Activated CD8-positive, alpha-beta memory T cell treated with anti-CD3 and anti-CD28 coated beads for 48 hours (primary cell): Measurements from ENCODE around the gene APOL3.
"Not testable (repeated sequence)": the region's sequence is repeated elsewhere in the genome, so short reads cannot be mapped to it uniquely, and the experiment has no call there.

Experiments
- DNase-seq, 3 experiments: peaks; one replicate each; pipeline ENCODE4 v3.0.0-alpha.2; 2020; ENCODE audit warnings: low read depth in 2 of 3, low spot score in 2 of 3

The APOL3 gene

DNA sequence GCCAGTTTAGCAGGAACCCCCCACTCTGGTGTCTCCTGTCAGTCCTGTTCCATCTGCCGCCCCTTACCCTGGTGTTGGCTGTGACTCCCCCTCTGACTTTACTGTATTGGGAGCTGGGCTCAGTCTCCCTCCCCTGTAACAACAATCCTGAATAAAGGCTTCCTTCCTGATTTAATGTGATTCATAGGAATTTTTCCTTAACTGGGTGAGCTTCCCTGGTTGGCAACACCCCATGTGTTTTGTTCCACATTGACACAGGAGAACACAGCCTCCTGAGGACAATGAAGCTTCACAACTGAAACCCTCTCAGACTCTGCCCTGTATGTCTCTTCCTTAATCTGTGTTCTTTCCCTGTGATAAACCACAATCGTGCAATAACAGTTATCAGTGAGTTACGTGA is 32.6 kb upstream of the APOL3 start:
- DNase-seq = no peak

DNA sequence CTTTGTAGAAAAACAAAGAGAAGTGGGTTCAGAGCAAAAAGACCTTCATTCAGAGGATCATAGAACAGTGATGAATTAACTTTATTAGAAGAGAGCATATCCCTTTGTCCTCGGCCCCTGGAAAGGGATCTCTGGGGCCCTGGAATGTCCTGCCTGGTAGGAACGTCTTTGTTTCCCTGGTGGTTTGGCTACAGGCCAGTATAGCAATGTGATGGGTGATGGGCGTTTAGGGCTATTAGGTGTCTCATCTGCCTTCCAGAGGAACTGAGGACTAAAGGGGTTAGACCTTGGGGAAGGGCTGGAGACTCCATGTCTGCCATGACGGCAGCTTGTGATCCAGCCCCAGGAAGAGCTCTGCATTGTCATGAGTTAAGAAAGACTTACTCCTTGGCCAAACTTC is 32.0 kb upstream of the APOL3 start:
- no peak for DNase-seq

DNA sequence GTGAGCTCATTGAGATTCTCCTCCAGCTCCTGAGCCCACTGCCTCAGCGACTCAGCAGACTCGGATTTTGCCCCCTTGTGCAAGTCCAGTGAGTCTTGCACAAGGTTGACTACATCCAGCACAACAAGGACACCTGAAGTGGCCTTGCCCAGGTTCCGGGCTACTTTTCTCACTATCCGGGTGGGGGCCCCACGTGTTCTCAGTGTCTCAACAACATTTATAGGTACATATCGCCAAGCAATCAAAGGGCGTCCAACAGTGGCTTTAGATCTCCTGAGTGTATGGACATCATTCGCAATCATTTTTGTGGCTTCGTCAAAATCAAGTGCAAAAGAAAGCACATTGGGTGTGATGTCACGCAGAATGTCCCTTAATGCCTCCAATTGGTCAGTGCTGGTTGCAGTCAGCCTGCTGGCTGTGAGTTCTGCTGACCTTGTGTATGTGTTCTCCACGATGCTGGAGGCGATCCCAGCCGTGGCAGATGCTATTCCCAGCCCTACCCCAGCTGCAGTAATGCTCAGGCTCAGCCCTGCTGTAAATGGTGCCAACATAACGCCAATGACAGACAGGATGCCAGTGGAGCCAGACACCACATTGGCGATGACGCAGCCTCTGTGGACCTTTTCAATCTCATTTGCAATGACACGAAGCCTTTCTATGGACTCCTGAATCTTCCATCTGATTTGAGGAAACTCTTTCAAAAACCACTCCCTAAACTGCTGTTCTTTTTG is 30.7 kb upstream of the APOL3 start:
- DNase-seq = no peak

DNA sequence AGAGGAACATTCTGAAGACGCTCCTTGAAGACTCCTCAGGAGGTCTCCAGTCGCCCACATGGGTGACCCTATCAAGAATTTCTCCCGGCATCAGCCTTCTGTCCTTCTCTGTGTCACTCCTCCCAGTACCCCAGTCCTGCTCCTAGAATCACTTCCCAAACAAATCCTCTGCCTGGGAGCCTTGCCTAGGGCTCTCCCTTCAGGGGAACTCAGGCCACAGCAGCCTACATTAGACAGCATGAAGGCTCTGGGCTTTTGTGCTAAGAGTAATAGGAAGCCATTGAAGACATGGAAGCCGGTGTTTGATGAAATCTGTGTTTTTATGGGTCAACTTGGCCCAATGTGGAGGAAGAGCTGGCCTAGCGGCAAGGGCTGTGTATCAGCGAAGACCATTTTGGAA is 27.3 kb upstream of the APOL3 start:
- DNase-seq = not testable (repeated sequence)

DNA sequence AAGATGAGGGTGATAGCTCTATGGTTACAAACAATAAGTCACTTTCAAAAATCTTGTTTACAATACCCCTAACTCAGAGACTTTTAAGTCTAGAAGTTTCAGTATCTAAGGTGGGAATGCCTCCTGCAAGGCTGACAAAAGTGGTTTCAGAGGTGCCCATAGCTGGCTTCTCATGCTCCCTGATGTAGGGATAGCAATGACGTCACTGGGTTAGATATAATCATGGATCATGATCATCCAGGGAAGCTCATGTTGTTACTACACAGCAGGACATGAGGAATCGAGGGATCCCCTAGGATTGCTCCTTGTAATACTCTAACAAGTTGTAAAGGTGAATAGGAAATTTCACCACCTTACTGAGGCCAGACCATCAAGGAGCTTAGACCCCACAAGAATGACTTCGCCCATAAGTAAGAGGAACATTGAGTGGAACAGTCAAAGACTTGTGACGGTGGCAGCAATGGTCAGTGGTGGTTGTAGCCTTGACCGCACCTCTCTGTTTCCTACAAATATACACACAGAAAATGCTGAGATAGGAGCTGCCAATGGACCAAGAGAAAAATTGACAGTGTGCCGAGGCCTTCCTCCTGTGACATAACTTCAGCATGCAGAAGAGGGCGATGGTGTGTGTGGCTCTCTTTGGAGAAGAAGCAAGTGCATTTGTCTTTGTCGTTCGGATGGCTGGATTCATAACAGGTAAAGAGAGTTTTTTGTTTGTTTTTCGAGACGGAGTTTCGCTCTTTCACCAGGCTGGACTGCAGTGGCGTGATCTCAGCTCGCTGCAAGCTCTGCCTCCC is 25.5 kb upstream of the APOL3 start:
- DNase-seq = no peak

DNA sequence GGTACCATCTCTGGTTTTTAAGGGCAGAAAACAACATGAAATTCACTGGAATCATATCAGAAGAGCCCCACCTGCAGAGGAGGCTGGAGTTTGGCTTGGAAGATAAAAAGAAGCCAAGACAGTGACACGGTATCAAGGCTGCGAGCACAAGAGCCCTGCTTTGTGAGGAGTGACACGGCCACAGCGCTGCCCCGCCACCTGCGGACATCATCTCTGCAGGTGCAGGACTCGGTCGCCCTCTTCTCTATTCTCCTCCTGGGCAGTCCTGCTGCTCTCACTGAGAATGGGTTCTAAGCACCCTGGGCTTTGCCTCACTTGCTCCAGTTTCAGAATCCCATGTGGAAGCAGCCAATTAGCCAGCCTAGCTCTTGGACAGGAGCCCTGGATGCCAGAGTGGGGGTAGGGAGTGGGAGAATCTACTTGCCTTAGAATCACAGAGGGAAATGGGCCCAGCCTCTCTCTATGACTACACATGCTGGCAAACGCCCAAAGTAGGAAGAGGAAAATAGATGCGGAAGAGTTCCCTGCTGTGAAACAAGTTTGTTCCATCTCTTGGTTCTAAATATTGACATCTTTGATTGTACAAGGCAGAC is 24.0 kb upstream of the APOL3 start:
- DNase-seq = no peak

DNA sequence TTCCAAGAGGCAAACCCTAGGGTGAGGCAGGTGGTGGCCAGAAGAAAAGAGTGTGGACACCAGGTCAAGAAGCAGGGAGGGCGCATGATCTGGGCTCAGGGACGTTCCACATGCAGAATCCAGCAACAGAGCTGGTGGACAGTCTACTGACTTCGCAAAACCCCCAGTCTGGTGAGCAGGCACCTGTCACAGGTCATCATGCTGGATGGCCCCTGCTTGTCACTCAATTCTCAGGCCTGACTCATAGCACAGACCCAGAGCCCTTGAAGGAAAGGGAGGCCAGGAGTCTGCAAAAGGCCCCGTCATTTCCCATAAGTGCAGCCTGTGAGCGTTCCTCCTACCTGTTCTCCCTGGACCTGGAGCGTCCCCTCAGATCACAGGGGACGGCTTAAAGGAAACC is 22.9 kb upstream of the APOL3 start:
- no peak for DNase-seq

DNA sequence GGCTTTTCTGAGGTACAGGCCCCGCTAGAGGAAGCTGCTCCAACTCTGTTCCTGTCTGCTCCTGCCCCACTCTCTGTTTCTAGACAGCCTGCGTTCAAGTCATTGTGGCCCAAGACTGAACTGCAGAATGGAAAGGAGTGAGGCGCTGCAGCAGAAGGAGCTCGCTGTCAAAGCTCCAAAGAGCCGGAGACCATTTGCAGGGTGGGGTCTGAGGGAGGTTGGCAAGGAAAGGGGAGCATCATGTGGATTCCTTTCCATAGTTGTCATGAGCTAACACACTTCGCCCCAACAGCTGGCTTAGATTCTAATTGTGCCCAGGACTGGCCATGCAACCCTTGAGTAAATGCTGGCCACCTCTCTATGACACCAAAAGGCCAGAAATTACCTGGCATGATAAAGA is 22.3 kb upstream of the APOL3 start:
- no peak for DNase-seq

DNA sequence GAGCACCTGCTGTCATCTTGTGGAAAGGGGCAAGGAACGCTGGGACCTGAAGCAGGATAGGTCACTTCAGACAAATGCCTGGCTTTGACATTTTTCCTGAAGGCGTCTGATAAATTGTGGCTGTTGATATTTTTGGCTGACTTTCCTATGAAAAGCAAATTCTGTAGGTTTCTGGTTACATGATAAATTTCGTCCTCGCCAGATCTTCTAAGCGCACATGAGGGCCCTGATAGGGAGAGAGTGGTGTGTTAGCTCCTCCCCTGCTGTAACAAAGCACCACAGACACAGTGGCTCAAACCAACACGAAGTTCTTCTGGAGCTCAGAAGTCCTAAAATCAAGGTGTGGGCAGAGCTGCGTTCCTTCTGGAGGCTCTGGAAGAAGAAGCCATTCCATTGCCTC is 21.5 kb upstream of the APOL3 start:
- DNase-seq = no peak

DNA sequence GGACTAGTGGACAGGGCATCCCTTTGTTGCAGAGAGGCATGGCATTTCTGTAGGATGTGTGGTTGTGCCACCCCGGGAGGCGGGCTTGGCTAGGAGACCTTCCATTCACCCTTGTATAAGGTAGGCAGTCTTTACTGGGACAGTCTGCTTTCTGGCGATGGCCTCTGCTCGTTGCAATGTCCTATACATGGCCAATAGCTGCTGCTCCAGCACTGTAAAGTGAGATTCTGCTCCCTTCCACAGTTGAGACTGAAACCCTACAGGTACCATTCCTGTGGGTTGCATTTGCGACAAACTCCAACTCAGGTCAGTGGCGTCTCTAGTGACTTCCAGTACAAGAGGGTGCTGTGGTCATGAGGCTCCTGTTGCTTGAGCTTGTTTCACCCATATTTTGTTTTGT is 20.4 kb upstream of the APOL3 start:
- DNase-seq = no peak

DNA sequence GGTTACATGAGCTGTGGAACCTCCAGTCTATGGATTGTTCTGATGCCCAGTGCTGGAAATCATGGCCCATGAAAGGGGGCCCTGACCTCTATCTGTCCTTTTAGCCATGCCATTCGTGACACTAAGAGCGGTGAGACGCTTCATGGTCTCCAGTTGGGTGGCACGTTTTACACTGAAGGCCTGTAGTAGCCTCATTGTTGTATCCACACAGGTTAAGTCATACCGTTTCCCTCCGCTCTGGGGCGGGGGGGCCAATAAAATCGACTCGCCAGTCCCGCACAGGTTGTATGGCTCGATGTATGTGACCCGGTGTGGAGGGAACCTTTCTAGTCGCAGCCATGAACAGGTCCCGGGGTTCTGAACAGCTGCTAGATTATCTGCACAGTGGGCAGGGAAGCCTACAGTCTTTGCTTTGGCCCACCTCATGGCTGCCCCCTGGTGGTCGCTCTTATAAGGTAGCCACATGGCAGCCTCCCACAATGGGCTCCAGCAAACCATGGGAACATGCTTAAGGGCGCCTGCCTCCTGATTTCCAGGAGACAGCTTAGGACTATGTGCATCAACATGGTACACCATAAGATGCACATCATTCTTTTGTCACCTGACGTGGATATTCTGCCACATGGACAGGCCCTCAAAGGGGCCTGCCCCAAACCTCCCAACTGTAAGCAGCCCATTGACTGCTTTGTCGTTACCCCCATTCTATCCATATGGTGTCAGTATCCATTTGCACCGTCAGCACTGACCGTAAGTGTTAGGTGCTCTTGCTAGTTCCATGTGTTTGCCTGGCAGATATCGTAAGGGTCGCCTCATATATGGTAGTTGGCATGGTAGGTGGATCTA is 19.7 kb upstream of the APOL3 start:
- peak; percentile 56 to 88 (median 83) for DNase-seq

DNA sequence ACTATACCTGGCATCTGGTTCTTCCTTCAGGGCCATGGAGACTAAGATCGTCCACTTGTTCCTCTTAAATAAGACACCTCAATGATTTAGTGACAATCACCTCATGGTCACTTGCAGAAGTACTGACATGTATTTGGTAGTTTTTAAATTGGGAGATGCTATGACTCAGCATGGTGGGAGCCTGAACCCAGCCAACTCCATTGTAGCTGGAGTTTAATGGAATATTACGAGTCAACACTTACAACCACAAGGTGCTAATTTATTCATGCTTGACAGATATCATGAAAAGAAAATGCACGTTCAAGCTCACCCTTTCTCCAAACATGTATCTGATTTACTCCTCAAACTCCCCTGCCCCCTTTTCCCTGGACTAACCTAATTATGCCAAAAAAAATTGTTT is 16.6 kb upstream of the APOL3 start:
- DNase-seq = no peak

DNA sequence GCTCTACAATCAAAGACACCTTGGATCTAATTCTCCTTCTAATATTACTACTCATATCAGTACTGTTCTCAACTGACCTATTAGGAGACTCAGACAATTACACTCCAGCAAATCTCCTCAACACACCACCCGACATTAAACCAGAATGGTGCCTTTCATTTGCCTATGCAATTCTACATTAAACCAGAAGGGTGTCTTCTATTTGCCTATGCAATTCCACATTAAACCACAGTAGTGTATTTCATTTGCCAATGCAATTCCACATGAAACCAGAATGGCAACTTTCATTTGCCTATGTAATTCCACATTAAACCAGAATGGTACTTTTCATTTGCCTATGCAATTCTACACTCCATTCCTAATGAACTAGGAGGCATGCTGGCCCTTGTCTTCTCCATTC is 15.3 kb upstream of the APOL3 start:
- no peak for DNase-seq

DNA sequence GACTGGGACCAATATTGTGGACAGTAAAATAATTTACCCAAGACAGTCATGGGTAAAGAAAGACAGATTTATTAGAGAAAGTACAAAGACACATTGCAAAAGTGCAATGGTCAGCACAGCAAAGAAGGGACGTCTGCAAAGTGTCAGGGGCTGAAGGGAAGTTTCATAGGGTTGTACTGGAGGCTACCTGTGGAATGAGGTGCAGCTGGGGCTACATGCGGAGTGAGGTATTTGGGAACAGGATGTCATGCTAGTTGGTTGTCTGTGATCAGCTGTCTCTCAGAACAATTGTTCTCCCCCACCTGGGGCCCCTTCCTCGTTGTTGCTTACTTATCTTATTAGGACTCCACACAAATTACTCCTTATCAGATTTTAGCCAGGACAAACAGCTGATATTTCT is 11.4 kb upstream of the APOL3 start:
- no peak for DNase-seq

DNA sequence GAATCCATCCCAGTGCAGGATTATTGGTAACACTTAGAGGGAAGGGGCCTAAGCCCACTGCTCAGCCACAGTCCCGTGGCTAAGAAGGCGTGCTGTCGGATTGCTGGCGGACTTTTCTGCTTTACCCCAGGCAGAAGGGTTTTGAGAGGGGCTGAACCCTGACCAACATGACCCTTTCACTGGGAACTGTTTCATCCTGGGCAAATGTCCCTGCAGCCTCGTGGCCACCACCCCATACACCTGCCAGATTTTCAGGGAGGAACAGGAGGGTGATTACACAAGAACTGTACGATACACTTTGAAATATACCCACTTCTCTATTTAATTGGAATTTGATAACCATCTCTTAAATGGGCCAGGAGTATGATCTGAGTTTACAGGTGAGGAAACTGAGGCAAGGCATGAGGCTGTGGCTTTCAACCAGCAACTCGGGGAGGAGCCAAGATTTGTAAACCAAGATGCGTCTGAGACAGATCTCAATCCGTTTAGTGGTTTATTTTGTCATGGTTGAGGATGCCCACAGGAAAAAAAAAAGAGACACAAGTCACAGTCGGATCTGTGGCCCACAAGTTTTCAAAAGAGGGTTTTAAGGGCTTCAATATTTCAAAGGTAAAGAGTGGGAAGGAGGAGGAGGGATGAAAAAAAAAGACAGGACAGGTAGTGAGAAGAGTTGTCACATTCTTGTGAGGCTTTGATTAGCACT is 6.1 kb upstream of the APOL3 start:
- DNase-seq = no peak

DNA sequence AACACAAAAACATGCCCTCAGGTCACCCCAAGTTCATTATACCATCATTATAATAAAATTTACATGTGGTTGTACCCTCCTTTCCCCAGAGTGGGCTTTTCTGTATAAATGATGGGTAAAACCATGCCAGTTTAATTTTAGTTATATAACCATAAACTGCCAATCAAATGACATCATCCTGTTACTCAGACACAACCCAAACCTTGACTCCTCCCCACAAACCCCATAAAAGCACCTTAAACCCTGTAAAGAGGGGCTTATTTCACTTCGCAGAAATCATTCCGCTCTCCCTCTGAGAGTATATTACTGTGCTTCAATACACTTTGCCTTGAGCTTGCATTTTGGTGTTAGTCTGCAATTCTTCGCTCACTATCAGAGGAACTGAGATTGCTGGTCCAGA is 5.5 kb upstream of the APOL3 start:
- DNase-seq = no peak

DNA sequence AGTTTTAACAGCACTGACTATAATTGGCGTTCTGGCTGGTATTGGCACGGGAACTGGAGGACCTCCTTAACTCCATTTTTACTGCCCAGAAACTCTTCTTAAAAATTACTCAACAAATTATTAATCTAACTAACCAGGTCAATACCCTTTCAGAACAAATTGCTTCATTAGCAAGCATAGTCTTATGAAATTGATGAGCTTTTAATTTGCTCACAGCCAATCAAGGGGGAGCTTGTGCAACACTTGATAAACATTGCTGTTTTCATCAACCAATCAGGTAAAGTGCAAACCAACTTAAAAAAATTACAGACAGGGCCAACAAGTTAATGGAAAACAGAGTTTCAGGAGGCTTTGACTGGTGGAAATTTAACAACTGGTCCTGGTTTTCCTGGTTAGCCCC is 4.6 kb upstream of the APOL3 start:
- DNase-seq = no peak

DNA sequence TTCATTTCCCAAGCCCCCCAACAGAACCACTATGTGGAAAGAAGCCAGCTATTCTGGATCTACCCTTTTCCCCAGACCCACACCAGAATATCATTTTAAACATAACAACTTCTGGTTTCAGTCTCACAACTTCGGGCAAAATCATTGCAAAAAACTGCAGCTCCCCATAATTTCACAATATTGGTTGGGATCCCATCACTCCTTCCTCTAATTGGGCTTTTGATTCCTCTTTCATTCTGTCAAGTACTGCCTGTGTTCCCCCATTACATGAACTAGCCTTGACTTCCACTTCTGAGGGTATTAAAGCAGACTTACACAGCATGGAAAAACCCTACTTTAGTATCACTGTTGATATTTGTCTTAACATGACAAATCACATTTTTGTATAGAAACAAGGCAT is 4.1 kb upstream of the APOL3 start:
- DNase-seq = no peak

DNA sequence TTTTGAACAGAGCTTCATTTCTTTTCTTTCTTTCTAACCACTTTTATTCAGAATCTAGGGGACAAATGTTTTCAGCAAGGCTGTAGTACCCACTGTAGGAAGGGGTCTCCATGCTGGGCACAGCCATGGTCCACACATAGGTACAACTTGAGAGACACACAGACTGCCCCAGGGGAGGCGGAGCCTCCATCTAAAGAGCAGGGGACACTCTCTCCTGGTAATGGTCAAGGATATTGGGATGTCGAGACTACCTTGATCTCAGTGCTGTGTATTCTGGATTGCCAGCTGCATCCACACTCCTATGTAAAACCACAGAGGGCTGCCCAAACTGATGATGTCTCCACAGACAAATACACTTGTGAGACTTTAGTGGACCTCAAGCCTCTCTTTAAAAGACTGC is 2.9 kb upstream of the APOL3 start:
- DNase-seq = no peak

DNA sequence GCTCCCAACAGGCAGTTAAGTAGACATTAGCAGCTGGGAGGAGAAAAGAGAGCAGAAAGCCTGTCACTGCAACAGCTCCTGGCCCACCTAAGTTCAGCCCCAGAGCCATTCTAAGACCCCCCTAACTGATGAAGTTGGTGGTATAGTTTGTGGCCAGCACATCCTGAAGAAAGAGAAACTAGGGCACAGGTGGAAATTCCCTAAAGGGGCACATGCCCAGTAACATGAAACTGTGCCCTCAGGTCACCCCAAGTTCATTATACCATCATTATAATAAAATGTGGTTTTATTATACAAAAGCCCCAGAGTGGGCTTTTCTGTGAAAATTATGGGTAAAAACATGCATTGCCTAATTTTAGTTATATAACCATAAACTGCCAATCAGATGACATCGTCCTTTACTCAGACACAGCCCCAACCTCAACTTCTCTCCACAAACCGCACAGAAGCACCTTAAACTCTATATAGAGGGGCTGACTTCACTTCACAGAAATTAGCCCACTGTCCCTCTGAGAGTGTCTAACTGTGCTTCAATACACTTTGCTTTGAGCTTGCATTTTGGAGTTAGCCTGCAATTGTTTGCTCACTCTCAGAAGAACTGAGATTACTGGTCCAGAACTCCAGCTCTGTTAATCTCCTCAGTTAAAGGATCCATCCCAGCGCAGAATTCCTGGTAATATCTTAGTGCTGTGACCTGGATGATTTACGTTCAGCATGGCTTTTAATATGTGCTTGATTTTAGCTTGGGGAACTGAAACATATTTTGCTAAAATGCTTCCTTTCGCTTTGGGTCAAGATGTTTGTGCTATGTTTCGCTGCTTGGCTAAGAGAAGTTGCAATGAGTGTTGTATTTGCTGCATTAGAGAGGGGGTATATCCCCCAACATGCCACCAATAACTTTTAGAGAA is 1.8 kb upstream of the APOL3 start:
- DNase-seq = no peak
